GM19467 (cell line): Measurements from ENCODE around the gene ADIRF.
"Not testable (repeated sequence)": the region's sequence is repeated elsewhere in the genome, so short reads cannot be mapped to it uniquely, and the experiment has no call there.

Source experiments
- ATAC-seq: cut with Tn5 transposase; IDR thresholded peaks from one replicate; pipeline ENCODE4 v1.9.1; 2021; ENCODE audit warnings: mild to moderate bottlenecking, moderate library complexity; ENCODE audit not compliant: unreplicated experiment

The ADIRF gene

GRCh38 chr10:86968271-86968993 lies at the start of gene ADIRF:
ADIRF (plus strand) TSS chr10:86968482; CDS start chr10:86968545, 63 bp downstream.
- ATAC-seq, result no peak

- ATAC-seq, result no peak
Measured at GRCh38 chr10:86922553-86922961, 45.7 kb upstream of the ADIRF start.

- ATAC-seq, result no peak
Measured at GRCh38 chr10:86929468-86930380, 38.6 kb upstream of the ADIRF start.

GRCh38 chr10:86931872-86932271 lies 36.4 kb upstream of the ADIRF start:
- ATAC-seq, result no peak

GRCh38 chr10:86932674-86933073 lies 35.6 kb upstream of the ADIRF start:
- no peak for ATAC-seq

- not testable (repeated sequence) for ATAC-seq
Measured at GRCh38 chr10:86934162-86934711, 34.0 kb upstream of the ADIRF start.

GRCh38 chr10:86936661-86937501 lies 31.4 kb upstream of the ADIRF start:
- no peak for ATAC-seq

- ATAC-seq, result no peak
Measured at GRCh38 chr10:86937502-86938154, 30.7 kb upstream of the ADIRF start.

GRCh38 chr10:86938260-86938659 lies 30.0 kb upstream of the ADIRF start:
- no peak for ATAC-seq

- not testable (repeated sequence) for ATAC-seq
Measured at GRCh38 chr10:86940076-86940475, 28.2 kb upstream of the ADIRF start.

GRCh38 chr10:86940677-86941076 lies 27.6 kb upstream of the ADIRF start:
- no peak for ATAC-seq

- ATAC-seq, result no peak
Measured at GRCh38 chr10:86941426-86941825, 26.9 kb upstream of the ADIRF start.

GRCh38 chr10:86941991-86942421 lies 26.3 kb upstream of the ADIRF start:
- ATAC-seq, result no peak

- no peak for ATAC-seq
Measured at GRCh38 chr10:86942441-86943315, 25.6 kb upstream of the ADIRF start.

- no peak for ATAC-seq
Measured at GRCh38 chr10:86943316-86944030, 24.8 kb upstream of the ADIRF start.

GRCh38 chr10:86944031-86944419 lies 24.3 kb upstream of the ADIRF start:
- ATAC-seq, result no peak

- no peak for ATAC-seq
Measured at GRCh38 chr10:86944471-86944870, 23.8 kb upstream of the ADIRF start.

GRCh38 chr10:86944907-86945306 lies 23.4 kb upstream of the ADIRF start:
- ATAC-seq, result no peak
